Osteoblast (primary cell): ENCODE data around the gene RTKN2. TPM values are rescaled to one million over a fixed set of nuclear protein-coding genes. Genes with fewer than 3 reads are reported as not detected.

Source experiments
- DNase-seq: peaks from one replicate; pipeline ENCODE4 v3.0.0; 2011; ENCODE audit warnings: low spot score, mixed read lengths; ENCODE audit not compliant: insufficient read length; ENCODE audit errors: missing footprints
- H2AFZ ChIP-seq: 2 replicates; pipeline ENCODE4 v1.6.0; 2011; ENCODE audit warnings: mild to moderate bottlenecking, low read length
- H3K27ac ChIP-seq: 2 replicates; pipeline ENCODE4 v1.5.1; 2011; ENCODE audit warnings: mild to moderate bottlenecking, low read depth, low read length, moderate library complexity
- H3K27me3 ChIP-seq: 2 replicates; pipeline ENCODE4 v1.6.0; 2012; ENCODE audit warnings: mild to moderate bottlenecking, control low read depth, inconsistent platforms, low read length, moderate library complexity; ENCODE audit not compliant: insufficient read depth
- H3K36me3 ChIP-seq: 2 replicates; pipeline ENCODE4 v1.5.1; 2011; ENCODE audit warnings: mild to moderate bottlenecking, low read length, control low read depth, moderate library complexity; ENCODE audit not compliant: insufficient read depth
- H3K4me1 ChIP-seq: 2 replicates; pipeline ENCODE4 v1.5.1; 2011; ENCODE audit warnings: mild to moderate bottlenecking, low read length, control low read depth, moderate library complexity; ENCODE audit not compliant: insufficient read depth
- H3K4me2 ChIP-seq: 2 replicates; pipeline ENCODE4 v1.6.0; 2011; ENCODE audit warnings: mild to moderate bottlenecking, low read length; ENCODE audit not compliant: insufficient read depth
- H3K4me3 ChIP-seq: fragments of 200-600 bp; sonication (generic); 3 replicates; pipeline ENCODE4 v1.5.1; 2012; ENCODE audit warnings: mild to moderate bottlenecking, low read length, inconsistent platforms; ENCODE audit not compliant: insufficient read depth
- H3K79me2 ChIP-seq: 2 replicates; pipeline ENCODE4 v1.6.0; 2012; ENCODE audit warnings: mild to moderate bottlenecking, low read length, control low read depth, inconsistent platforms; ENCODE audit not compliant: insufficient read depth
- H3K9me3 ChIP-seq: 2 replicates; pipeline ENCODE4 v1.5.1; 2011; ENCODE audit warnings: low read depth, low read length, control low read depth
- H4K20me1 ChIP-seq: 2 replicates; pipeline ENCODE4 v1.6.0; 2012; ENCODE audit warnings: mild to moderate bottlenecking, low read length, control low read depth; ENCODE audit not compliant: insufficient read depth
- CTCF ChIP-seq: IDR thresholded peaks from 2 replicates; pipeline ENCODE4 v1.5.1; 2011; ENCODE audit warnings: mild to moderate bottlenecking, low read depth, low read length, moderate library complexity; ENCODE audit errors: extremely low read depth
- total RNA-seq: library from RNA; depleted of rRNA; stranded (reverse); fragments of >200 nt; gene quantifications from 2 replicates; pipeline ENCODE4 v1.2.3, GENCODE V29; 2012

The RTKN2 gene
- total RNA-seq, 1 donor = 8.0 TPM

GRCh38 chr10:62183857-62184795 is 84.5 kb downstream of the RTKN2 start:
- no peak overlapping the region for H3K4me2 ChIP-seq
- H3K27me3 ChIP-seq = no peaks in the 10 kb centered on the region
- H3K9me3 ChIP-seq = no peaks in the 10 kb centered on the region
- H2AFZ ChIP-seq = no peak overlapping the region
- no peak overlapping the region for H3K4me3 ChIP-seq
- H3K27ac ChIP-seq = no peak overlapping the region
- TF ChIP-seq CTCF = no peak
- no peaks in the 10 kb centered on the region for H4K20me1 ChIP-seq
- peaks cover 3% of the 10 kb centered on the region for H3K4me1 ChIP-seq
- no peaks in the 10 kb centered on the region for H3K79me2 ChIP-seq
- DNase-seq = no peak
- H3K36me3 ChIP-seq = no peaks in the 10 kb centered on the region

GRCh38 chr10:62183442-62183841 is 85.2 kb downstream of the RTKN2 start:
- H3K4me3 ChIP-seq = no peak overlapping the region
- no peak for DNase-seq
- H3K9me3 ChIP-seq = no peaks in the 10 kb centered on the region
- no peak overlapping the region for H2AFZ ChIP-seq
- no peaks in the 10 kb centered on the region for H3K79me2 ChIP-seq
- no peaks in the 10 kb centered on the region for H3K27me3 ChIP-seq
- H3K4me1 ChIP-seq = no peaks in the 10 kb centered on the region
- no peak overlapping the region for H3K27ac ChIP-seq
- no peaks in the 10 kb centered on the region for H3K36me3 ChIP-seq
- TF ChIP-seq CTCF = no peak
- H4K20me1 ChIP-seq = no peaks in the 10 kb centered on the region
- no peak overlapping the region for H3K4me2 ChIP-seq

GRCh38 chr10:62182595-62182994 is 86.0 kb downstream of the RTKN2 start:
- no peak overlapping the region for H2AFZ ChIP-seq
- H3K79me2 ChIP-seq = no peaks in the 10 kb centered on the region
- H3K4me3 ChIP-seq = no peak overlapping the region
- no peaks in the 10 kb centered on the region for H3K4me1 ChIP-seq
- H3K27ac ChIP-seq = no peak overlapping the region
- no peak for TF ChIP-seq CTCF
- no peaks in the 10 kb centered on the region for H3K36me3 ChIP-seq
- H3K4me2 ChIP-seq = no peak overlapping the region
- DNase-seq = no peak
- H4K20me1 ChIP-seq = no peaks in the 10 kb centered on the region
- no peaks in the 10 kb centered on the region for H3K27me3 ChIP-seq
- H3K9me3 ChIP-seq = no peaks in the 10 kb centered on the region

GRCh38 chr10:62182171-62182570 is 86.5 kb downstream of the RTKN2 start:
- Histone ChIP-seq H3K4me3 (no peak overlapping the region), H3K4me2 (no peak overlapping the region), H3K9me3 (no peaks in the 10 kb centered on the region), H3K4me1 (no peaks in the 10 kb centered on the region), H3K79me2 (no peaks in the 10 kb centered on the region), H3K36me3 (no peaks in the 10 kb centered on the region), H2AFZ (no peak overlapping the region), H3K27me3 (no peaks in the 10 kb centered on the region), H4K20me1 (no peaks in the 10 kb centered on the region), H3K27ac (no peak overlapping the region)
- no peak for TF ChIP-seq CTCF
- DNase-seq = no peak
